ENCODE results near the gene TPRG1L.

Gene TPRG1L

DNA sequence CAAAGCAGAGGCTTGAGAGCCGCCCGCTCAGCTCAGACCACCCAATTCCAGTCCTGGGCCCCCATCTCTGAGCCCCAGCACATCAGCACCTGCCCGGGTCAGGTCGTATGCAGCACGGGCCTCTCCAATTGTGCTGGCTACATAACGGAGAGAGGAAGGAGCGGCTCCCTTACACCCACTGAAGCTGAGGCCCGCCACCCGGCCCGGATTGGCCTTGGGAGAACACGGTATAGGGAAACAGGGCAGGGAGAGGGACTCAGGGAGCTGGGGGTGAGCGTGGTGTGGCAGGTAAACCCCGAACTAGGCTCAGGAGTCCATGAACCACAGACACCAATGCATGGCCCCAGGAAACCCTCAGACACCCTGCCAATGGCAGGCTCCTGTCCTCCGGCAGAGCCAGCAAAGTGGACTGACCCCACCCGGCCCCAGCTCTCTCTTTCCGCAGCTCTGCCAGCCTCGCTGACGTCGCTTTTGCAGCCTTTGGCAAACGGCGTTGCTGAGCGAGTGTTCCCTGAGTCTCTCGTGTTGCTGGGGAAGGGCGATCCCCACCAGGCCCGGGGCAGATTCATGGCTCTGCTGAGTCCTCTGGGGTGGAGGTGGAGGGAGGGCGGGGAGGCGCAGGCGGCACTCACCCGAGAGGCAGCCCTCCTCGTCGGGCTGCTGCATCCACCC lies 30.0 kb upstream of the TPRG1L start:
- no peak for DNase-seq (ENCODE audit: low read depth)

DNA sequence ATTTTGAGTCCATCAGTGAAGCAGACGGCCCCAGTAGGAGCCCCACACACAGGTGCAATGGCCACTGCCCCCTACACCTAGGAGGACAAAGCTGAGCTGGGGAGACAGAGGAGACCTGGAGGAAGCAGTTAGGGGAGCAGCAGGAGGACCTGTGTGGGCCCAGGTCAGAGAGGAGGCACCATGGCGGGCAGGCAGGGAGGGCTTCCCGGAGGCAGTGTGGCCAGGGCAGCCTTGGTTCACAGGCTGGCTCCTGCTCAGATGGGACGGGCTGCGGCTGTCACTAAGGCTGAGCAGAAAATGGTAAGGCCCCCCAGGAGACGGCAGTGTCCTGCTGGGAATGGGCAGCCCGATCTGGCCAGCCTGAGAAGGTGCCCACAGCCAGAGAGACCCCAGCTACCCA lies 28.9 kb upstream of the TPRG1L start:
- no peak for DNase-seq (ENCODE audit: low read depth)

DNA sequence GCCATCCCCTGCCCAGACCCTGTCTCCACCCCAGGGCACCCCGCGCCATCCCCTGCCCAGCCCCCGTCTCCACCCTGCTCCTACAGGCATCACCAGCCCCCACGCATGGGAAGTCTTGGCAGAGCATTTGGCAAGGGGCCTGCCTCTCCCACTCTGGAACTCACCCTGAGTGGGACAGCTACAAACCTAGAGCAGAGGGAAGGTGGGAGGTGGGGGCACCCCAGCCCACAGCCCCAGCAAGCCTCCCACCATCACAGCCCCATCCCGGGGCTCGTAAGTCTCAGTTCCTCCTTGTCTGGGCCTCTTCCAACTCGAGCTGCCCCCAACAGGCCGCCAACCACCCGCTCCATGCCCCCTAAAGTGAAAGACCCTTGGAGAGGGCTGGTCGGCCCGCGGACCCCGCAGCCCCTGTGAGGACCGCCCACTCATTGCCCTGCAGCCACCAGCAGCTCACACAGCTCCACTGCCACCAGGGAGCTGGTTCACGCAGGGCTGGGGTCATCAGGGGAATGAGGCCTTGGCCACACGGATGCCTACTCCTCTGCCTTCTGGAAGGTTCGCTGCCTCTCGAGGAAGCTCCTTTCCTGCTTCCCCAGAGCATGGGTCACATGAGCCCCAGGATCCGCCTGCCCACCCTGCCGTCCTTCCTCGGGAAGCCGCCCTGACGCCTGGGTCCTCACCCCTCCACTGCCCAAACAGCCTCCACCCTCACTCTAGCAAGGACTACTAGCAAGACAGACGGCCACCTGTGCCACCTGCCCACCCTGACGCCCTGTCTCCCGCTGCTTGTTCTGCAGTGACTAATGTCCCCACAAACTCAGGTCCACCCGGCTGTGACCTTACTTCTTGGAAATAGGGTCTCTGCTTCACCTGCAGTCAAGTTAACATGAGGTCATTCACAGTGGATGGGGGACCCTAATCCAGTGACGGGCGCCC lies 27.9 kb upstream of the TPRG1L start:
- DNase-seq (ENCODE audit: low read depth), result no peak

DNA sequence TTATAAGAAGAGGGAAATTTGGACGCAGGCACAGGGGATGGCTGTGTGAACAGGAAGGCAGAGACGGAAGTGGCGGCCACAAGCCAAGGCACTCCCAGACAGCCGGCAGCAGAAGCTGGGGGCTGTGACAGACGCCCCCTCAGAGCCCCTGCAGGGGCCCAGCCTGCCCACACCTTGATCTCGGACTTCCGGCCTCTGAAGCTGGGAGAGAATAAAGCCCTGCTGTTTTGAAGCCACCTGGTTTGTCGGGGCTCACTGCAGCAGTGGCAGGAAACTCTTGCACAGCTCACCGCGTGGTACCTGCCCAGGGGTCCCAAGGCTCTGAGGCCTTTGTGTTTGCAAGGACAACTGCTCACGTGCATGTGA lies 27.2 kb upstream of the TPRG1L start:
- DNase-seq (ENCODE audit: low read depth), result no peak

DNA sequence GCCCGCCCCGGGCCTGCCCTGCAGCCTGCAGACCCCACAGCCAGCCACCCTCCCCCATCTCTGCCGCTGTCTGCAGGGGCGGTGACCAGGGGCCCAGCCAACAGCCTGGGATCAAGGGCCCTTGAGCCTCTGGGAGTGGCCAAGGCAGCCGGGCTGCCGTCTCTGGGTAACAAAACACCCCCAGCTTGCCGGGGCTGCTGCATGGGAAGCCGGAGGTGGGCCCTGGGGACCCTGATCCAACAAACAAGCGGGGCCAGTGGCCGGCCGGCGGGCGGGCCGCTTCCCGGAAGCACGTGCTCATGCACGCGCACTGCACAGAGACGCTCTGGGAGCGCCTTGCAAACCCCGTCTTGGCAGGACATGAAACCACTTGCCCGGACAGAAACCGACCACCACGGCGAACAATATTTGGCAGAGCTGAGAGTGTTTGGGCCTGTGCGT lies 26.7 kb upstream of the TPRG1L start:
- DNase-seq (ENCODE audit: low read depth), result no peak

DNA sequence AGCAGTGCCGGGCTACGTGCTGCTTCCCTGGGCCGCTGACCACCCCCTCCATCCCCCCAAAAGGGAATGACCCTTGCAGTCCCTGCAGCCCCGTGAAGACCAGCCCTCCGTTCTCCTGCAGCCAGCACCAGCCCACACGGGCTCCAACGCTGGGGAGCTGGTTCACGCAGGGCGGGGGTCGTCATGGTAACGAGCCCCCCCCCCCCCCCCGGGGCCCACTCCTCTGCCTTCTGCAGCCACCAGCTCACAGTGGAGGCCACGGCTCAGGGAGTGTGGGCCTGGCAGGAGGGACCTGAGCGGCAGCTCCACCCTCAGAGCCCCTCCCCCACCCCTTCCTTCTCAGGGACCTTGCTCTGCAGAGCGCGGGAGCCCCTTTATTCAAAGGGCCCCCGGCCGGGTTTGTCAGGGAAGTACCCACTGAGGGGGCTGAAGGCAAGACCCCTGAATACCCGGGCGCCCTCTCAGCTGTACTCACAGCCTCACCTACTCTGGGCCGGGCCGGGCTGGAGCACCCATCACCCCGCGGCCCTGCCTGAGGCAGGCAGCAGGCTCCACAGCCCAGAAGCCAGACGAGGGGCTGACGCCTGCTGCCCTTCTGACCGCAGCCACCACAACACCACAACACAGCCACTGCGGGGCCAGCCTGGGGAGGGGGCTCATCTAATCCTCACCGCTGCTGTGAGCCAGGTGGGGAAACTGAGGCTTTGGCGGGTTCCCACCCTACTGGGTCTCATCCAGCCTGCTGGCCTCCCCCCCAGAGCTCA lies 26.1 kb upstream of the TPRG1L start:
- no peak for DNase-seq (ENCODE audit: low read depth)

DNA sequence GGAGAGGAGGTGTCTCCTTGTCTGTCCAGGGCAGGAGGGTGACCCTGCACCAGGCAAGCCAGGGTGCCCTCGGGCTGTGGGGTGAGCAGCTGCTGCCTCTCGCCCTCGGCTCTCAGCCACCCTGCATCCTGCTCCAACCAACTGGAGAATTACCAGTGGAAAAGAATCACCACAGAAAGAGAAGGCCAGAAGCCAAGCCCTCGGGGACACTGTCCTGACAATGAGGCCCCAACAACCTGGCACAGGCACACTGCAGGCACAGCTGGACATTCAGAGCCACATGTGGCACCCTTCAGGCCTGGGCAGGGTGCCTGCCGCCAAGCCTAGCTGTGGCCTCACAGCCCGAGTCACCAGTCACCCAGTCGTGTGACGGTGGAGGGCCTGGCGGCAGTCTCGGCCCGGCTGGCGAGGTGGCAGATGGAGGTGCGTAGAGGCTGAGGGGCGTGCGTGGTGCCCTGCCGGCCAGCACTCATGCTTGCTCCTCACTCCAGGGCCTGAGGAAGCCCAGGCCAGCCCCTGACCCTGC lies 25.5 kb upstream of the TPRG1L start:
- DNase-seq (ENCODE audit: low read depth), result no peak

DNA sequence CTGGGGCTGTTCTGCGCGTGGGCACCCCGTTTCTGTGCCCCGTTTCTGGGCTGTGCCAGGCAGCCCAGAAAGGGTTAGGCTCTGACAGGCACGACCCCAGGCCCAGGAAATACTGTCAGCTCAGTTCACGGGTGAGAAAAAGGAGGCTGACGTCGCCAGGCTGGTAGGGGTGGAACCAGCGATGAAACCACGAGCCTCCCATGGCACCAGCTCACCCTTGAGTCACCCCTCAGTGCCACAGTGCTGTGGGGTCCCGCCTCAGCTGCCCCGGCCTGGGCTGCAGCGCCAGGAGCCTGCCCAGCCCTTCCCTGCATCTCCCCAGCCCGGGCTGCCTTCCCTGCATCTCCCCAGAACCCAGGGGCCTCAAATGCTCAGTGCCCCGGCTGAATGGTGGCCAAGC lies 25.0 kb upstream of the TPRG1L start:
- DNase-seq (ENCODE audit: low read depth), result no peak

DNA sequence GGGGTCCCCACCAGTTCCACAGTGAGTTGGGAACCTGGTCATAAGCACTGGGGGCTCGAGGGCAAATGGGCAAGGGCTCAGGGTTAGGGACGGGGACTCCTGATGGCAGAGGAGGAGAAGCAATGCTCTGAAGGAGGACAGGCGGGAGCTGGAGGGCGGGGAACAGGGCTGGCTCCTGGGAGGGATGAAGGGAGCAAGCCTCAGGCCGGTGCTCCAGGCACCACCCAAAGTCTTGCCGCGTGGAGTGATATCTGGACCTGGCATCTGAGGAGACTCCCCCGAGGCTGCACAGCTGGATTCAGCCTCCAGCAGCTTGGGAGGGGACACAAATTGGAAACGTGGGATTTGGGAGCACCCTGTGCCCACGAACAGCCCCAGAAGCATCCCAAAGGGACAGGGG lies 24.5 kb upstream of the TPRG1L start:
- DNase-seq (ENCODE audit: low read depth), result no peak

DNA sequence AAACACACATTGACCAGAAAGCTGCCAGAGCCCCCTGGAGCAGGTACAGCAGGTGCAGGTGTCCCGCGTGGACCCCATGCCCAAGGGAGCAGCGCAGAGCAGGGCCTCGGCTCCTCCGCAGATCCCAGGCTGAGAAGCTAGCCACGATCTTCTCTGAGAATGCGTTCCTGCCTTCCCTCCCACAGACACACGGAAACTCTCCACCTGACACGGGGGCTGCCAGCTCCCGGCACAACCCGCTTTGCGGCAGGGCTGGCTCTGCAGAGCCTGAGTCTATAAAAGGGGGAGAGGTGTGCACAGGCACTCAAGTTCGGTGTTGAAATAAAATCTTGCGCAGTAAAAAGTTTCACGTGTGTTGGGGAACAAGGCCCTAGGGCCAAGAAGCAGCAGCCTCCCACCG lies 23.1 kb upstream of the TPRG1L start:
- no peak for DNase-seq (ENCODE audit: low read depth)

DNA sequence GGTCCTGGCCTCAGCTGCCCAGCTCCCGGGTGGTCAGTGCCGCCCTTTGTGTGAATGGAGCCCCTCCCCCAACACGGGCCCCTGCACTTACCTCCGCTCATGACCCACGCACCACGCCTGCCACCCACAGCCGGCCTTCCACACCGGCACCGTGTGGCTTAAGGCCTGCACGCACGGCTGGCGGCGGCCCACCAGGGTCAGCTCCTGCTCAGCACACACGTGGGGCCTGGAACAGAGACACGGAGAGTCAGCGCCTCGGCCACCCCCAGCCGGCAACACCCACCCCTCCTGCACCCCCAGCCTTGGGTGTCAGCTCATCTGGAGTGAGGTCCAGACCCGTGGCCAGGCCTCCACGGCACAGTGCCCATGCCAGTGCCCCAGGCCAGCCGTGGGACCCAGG lies 22.4 kb upstream of the TPRG1L start:
- DNase-seq (ENCODE audit: low read depth), result no peak

DNA sequence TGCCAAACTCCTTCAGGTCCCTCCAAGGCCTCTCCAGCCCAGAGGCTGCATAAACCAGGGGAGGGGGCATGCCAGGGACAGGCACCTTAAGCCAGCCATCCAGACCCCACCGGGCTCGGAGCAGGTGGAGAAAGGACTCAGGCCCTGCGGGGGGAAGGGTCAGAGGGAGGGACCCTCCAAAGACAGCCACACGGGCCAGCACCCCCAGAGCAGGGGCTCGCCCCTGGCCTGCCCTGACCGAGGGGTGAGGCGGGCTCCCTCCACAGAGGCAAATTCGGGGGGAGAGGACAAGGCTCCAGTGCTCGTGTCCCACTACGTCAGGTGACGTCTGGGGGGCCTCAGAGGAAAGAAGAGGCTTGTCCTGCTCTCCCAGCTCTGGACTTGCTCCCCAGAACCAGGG lies 21.7 kb upstream of the TPRG1L start:
- DNase-seq (ENCODE audit: low read depth), result no peak

DNA sequence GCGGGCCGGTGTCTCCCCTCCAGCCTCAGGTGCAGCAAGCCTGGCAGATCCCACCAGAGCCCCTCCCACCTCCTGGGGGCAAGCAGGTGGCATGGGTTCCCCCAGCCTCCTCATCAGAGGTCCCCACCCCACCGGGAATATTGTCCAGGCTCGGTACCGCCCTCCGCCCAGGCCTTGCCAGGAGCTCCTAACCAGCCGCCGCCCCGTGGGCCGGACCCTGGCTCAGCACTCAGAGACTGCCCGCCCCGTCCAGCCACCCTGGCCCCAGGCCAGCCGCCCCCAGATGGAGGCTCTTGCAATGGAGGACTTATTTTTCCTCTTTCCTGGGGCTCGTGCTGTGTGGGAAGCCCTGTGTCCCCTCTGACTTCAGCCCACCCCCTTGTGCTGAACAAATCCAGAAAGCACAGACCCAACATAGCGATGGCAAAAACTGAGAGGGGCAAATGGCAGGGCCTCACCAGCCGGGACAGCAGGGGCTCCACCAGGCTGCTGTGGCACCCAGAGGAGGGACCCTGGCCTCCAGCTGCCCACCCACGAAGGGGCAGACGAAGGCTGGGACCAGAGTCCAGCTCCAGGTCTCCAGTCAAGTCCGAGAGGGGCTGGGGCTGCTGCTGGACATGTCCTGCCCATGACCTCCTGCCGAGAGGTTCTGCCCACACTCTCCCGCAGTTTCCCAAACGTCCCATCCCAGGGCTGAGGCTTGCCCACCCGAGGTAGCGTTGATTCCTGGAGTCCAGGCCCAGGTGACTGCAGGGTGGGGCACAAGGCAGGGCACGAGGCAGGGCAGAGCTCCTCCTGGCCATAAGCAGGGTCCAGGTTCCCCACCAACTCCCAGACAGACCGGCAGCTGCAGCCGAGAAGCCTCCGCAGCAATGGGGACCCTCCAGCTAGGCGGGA lies 21.0 kb upstream of the TPRG1L start:
- DNase-seq (ENCODE audit: low read depth), result no peak

DNA sequence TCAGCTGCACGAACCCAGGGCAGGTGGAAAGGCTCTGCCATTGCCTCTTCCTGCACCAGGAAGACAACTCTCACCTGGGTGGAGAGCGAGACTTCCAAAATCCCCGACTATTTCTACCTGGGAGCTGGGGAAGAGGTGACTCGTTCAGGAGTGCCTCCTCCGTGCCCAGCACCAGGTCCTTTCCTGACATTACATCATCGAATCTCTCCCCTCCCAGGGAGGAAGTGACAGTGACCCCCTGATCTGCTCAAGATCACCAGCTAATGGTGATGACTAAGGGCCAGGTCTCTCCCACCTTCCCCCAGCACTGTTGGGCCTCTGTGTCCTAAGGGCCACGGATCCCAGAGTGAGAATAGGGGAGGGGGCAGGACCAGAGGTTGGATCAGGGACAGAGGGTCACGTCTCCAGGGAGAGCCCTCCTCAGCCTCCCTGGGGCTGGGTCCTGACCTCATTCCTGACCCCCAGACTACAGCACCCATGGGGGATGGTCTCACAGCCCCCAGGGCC lies 20.3 kb upstream of the TPRG1L start:
- DNase-seq (ENCODE audit: low read depth), result no peak

DNA sequence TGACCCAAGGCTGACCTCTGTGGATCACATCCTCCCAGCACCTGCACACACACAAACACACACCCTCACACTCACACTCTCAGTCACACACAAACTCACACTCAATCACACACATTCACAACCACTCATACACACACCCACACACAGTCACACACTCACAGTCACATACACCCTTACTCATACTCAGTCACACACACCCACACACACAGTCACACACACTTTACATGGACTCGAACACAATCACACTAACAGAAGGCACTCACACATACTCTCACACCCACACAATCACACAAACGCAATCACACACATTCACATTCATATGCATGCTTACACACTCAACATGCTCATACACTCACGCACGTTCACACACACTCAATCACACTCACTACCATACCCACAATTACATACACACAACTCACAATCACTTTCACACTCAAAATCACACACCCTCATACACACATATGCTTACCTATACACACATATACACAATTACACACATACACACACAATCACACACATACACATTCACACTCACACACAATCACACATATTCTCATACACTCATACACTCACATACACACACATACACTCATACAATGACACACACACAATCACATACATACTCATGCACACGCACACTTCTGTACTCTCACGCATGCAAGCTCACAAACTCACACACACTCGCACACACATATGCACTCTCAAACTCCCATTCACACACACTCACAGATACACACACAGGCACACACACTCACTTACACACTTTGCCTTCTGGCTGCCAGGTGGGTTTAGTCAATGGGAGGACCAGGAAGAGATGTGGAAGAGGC lies 19.6 kb upstream of the TPRG1L start:
- no peak for DNase-seq (ENCODE audit: low read depth)

DNA sequence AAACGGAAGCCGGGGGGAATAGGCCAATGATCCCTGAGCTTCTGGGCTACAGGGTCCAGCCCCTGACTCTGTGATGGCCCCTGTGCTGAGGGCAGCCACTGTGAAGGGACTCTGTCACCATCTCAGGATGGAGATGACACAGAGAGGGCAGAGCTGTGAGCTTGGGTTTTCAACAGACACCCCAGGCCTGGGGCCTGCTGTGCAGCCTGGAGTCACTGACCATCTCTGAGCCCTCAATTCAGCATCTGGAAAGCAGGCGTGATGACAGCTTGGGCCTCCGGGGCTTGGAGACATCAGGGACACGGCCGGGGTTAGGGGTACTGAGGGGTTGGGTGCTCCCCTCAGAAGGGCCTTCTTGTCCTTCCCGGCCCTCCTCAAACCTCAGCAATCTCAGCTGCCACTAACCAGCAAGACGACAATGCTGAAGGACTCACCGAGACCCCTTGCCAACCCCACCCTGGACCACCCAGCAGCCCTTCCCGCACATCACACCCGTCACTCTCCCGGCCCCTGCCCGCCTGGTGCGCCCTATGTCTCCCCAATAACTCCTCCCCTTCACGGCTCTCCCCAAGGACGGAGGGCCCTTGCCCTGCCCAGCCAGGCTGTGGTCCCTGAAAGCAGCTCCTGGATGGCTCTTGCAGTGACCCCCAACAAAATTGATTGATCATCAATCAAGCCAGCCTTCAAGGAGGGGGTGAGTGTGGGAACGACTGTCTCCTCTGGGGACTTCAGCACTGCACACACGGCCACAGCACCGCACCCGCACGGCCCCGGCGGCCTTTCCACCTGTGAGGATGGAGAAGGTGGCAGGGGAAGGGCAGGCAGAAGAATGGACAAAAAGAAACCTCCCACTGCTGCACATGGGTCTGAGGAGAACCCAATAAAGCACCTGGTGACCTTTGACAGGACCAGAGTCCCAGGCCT lies 17.8 kb upstream of the TPRG1L start:
- no peak for DNase-seq (ENCODE audit: low read depth)

DNA sequence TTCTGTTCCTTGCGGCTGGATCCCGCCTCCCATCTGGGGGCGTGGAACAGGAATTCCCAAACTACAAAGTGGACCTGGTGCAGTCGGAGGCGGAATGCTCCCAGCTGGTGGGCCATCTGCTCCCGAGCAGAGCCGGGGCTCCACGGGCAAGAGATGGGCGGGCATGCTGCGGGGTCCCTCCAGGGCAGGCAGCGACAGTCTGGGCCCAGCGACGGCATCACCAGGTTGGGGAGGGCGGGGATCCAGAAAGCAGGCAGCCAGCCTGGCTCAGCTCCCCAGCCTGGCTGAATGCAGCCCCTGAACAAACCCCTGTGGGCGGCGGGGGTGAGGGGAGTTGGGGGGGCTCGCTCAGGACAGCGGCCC lies 17.1 kb upstream of the TPRG1L start:
- no peak for DNase-seq (ENCODE audit: low read depth)

DNA sequence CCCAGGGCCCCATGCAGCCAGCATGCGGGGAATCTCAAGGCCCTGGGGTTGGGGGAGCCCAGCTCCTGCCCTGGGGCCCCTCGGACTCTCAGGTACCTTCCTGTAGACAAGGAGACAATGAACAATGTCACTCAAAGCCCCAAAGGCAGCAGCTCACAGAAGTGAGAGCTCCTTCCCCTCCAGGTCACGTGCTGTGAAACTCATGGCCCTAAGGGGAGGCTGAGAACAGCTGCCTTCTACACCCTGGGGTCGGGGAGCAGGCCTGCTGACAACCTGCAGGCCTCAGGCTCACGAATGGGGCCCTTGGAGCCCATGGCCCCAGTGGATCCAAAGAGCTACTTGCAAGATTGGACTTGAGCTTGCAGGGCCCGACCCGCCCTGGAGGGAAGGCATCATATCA lies 16.7 kb upstream of the TPRG1L start:
- no peak for DNase-seq (ENCODE audit: low read depth)

DNA sequence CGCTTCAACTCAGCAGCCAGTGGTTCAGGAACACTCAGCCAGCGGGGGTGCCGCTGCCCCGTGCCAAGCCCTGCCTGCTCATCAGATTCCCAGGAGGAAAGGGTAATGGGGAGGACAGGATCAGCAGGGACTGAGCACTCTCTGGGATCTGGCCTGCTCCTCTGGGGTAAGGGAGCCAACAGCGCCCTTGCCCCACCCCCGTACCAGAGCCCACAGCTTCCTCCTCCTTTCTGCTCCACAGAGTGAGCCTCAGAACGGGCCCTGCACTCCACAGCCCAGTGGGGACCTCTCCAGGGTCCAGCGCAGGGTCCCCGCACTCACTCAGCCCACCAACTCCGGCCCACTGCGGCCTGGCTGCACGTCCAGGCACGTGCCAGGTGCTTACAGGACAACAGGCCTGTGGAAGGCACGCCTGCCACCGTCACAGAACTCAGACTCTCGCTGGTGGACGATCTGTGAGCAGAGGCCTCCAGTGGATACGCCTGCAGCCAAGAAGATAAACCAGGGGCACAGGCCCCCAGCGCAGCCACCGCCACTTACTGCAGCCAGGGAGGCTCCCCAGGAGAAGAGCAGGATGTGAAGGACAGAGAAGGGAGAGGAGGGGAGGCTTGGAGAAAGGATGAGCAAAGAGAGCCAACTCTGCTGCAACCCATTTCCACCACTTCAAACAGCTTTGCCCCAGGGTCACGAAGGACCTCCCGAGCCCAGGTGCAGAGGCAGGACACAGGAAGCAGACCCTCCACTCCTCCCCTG lies 15.6 kb upstream of the TPRG1L start:
- DNase-seq (ENCODE audit: low read depth), result no peak

All from stromal cell of bone marrow (primary cell).